GM12875 (cell line): Measurements from ENCODE around the gene LINGO1.

ENCODE experiments used
- H3K4me3 ChIP-seq: one replicate; pipeline ENCODE4 v1.5.1; 2011; ENCODE audit warnings: low read depth, low read length, control low read depth
- TF ChIP-seq, protein P1 (sequence below): IDR thresholded peaks from 2 replicates; pipeline ENCODE4 v1.5.1; 2011; ENCODE audit warnings: low read depth, mild to moderate bottlenecking, control low read depth, inconsistent platforms, low read length, moderate library complexity, borderline replicate concordance; ENCODE audit not compliant: insufficient read depth

LINGO1 gene

DNA sequence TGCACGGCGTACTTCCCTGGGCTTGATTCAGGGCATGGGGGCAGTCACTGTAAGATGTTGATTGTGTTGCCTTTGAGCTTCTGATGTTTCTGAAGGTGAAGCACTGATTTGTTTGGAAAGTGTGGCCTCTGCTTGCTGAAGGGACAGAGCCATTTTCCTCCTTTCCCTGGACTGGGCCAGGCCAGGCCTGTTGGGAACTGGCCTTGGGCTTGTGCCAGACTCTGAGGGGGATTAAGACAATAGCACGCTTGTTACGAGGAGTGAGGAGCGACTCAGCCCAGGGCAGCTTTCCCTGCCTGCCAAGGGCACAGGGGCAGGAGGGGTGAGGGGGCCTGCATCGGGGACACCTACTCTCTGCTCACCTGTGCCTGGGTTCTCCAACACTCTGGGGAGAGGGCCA, 42.9 kb downstream of the LINGO1 start:
- no peak overlapping the region for H3K4me3 ChIP-seq
- TF ChIP-seq, protein P1, sequence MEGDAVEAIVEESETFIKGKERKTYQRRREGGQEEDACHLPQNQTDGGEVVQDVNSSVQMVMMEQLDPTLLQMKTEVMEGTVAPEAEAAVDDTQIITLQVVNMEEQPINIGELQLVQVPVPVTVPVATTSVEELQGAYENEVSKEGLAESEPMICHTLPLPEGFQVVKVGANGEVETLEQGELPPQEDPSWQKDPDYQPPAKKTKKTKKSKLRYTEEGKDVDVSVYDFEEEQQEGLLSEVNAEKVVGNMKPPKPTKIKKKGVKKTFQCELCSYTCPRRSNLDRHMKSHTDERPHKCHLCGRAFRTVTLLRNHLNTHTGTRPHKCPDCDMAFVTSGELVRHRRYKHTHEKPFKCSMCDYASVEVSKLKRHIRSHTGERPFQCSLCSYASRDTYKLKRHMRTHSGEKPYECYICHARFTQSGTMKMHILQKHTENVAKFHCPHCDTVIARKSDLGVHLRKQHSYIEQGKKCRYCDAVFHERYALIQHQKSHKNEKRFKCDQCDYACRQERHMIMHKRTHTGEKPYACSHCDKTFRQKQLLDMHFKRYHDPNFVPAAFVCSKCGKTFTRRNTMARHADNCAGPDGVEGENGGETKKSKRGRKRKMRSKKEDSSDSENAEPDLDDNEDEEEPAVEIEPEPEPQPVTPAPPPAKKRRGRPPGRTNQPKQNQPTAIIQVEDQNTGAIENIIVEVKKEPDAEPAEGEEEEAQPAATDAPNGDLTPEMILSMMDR: no peak

DNA sequence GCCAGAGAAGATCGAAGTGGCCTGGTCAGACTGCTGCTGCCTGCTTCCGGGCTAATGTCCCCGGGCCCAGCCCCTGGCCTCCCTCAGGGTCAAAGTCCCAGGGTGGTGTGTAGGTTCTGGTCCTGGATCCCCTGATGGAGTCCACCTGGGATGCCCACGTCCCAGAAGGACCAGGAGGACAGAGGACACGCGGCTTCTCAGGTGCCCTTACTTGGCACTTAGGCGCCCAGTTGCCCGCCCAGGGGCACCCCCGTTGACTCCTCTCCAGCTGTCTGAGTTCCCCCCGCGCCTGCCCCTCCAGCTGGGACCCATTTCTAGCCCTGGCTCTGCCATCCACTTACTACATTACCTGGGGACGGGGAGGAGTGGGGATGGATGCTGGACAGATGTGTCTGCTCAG, 44.6 kb downstream of the LINGO1 start:
- H3K4me3 ChIP-seq: no peak overlapping the region
- TF ChIP-seq, protein P1: no peak

DNA sequence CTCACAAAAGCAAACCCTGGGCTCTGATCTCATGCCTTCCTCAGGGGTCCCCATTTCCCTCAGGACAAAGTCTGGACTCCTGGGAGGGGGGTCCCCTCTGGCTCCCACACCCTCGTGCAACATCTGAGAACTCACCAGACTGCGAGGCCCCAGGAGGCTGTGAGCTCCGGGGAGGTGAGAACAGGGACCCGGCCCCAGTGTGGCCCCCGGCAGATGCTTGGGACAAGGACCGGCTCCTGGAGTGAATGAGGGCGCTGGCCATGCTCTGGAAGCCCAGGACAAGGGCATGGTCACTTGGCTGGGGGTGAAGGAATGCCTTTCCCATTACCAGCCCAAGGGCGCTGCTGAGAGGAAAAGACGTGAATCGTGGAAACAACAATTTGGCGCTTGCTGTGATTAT, 48.0 kb downstream of the LINGO1 start:
- TF ChIP-seq, protein P1: no peak
- H3K4me3 ChIP-seq: no peak overlapping the region

DNA sequence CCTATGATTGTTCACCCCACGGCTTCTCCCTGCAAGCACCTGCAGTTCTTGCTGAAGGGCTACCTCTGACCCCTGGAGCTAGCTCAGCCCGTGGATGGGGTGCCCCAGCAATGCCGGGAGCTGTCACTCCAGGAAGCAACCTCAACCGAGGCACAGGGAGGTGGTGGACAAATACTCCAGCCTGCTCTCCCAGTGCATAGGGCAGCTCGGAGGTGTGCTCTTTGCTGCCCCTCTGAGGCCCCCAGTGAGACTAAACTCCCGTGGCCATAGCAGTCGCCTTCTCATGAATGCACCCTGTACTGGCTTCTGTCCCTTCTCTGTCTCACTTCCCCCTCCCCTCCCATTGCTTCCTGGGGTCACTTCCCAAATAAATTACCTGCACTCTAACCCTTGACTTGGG, 48.5 kb downstream of the LINGO1 start:
- TF ChIP-seq, protein P1: 0 out of 2 replicates have a peak, but pooled peaks have one; percentile 28
- no peak overlapping the region for H3K4me3 ChIP-seq

DNA sequence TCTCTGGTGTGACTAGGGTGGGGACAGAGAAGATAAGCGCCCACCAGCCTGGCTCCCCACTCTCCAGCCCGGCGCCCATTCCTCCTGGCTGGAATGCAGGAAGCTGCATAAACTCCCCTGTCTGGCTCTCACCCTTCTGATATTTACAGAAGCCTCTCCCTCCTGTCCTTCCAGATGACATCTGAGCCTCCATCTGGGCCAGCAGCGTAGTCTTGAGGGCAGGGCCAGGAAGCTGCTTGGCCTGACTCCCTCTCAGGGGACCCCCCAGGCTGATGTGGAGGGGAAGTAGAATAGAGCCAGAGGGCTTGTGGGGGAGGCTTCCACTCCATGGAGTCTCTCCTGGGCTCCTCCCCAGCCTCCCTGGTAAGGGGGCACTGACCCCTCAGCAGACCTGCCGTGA, 49.9 kb downstream of the LINGO1 start:
- TF ChIP-seq, protein P1: no peak

DNA sequence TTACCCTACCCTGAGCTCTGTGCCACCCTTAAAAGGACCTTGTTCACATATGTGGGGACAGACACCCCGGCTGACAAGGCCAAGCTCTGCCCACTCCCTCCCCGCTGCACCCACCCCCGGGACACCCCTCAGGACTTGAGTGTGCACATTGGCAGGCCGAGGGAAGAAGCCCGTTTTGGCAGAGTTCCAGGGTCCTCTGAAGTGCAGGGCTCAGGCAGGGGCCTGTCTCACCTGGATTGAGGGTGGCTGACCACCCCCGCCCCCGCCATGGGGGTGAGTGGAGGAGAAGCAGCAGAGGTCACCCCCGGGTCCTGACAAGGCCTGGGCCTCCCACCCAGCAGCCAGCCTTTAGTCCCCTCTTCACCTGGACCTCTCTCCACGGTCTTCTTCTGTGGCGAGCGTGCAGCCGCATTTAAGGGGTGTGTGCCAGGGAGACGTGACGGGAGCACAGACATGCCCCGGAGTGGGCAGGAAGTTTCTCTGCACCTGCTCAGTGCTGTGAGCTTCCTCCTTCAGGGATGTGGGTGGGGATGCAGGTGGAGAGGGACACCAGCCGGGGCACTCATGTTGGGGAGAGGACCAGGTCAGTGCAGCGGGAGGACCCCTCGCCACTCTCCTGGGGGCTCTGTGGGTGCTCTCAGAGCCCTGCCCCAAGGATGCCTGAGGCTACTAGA, 50.7 kb downstream of the LINGO1 start:
- TF ChIP-seq, protein P1: no peak
- no peak overlapping the region for H3K4me3 ChIP-seq

More for the DNA sequence above, 49.9 kb downstream of the LINGO1 start:
- H3K4me3 ChIP-seq: no peak overlapping the region

DNA sequence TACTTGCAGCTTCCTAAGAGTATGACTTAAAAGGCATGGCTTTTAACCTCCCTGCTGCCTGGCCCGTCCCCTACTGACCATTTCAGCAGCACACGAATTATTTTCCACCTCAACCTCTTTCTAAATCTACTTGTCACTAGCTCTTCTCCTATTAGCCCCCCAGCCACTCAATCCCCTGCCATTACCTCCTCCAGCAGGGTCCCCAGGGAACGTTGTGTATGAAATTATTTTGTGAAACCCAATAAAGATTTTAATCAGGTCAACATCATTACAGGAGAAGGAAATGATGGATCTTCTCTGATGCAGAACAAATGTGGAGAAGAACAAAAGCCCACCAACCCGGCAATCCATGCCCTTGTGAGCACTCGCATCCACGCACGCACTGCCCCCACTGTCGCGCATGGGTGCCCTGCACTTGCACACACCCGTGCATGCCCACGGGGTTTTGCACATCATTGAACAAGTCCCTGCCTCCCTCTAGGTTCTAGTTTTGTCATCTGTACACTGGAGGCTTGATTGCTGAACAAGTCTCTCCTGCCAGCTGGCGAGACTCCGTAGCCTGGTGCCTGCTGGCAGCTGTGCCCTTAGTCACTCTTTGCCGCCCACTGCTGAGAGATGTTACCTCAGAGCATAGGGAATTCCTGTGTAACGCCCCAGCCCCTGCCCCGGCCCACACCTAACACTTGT, 51.6 kb downstream of the LINGO1 start:
- TF ChIP-seq, protein P1: no peak
- no peak overlapping the region for H3K4me3 ChIP-seq
